ENCODE results near the gene ATF7.

DNA sequence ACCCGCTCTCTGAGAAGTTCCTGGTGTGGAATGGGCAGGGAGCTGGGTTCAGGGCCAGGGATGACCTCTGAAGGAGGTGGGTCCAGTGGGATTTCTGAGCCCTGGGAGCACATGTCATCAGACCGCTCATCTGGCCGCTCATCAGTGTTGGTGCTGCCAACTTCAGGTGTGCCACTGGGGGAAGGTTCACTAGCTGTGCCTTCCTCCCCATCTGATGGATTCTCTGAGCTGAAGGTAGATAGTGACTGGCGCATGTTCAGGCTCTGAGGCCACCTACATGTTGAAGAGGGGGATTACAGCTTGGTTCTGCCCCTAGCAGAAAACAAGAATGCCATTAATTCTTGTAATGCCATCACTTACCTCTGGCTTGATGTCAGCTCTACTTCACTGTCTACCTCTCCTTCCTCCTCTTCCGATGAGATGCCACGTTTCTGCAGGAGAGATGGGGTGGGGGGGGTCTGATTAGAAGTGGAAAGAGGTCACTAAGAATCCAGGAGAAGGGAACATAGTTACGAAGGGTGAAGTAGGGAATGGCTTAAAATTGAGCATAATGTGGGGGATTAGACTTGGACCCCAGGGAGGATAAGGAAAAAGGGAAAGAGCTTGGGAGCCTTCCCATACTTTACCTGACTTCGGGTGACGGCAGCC, 144.1 kb downstream of the ATF7 start:
- TF ChIP-seq, protein P1, sequence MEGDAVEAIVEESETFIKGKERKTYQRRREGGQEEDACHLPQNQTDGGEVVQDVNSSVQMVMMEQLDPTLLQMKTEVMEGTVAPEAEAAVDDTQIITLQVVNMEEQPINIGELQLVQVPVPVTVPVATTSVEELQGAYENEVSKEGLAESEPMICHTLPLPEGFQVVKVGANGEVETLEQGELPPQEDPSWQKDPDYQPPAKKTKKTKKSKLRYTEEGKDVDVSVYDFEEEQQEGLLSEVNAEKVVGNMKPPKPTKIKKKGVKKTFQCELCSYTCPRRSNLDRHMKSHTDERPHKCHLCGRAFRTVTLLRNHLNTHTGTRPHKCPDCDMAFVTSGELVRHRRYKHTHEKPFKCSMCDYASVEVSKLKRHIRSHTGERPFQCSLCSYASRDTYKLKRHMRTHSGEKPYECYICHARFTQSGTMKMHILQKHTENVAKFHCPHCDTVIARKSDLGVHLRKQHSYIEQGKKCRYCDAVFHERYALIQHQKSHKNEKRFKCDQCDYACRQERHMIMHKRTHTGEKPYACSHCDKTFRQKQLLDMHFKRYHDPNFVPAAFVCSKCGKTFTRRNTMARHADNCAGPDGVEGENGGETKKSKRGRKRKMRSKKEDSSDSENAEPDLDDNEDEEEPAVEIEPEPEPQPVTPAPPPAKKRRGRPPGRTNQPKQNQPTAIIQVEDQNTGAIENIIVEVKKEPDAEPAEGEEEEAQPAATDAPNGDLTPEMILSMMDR (IDR thresholded peaks at IDR 0.05; ENCODE audit: extremely low read depth in 1 of 2, insufficient read depth in 1 of 2, low read depth in 1 of 2, low read length in 2 of 2): peak; percentile 10 to 18
- no peak for TF ChIP-seq EZH2 (IDR thresholded peaks at IDR 0.05; ENCODE audit: borderline replicate concordance, low read depth, low read length, severe bottlenecking)
- TF ChIP-seq, protein P2, sequence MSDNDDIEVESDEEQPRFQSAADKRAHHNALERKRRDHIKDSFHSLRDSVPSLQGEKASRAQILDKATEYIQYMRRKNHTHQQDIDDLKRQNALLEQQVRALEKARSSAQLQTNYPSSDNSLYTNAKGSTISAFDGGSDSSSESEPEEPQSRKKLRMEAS (IDR thresholded peaks at IDR 0.05; ENCODE audit: insufficient read depth, insufficient read length): no peak
